ENCODE measurements around the gene ZNG1A.
"Not testable (repeated sequence)": the region's sequence is repeated elsewhere in the genome, so short reads cannot be mapped to it uniquely, and the experiment has no call there.

The ZNG1A gene

GRCh38 chr9:93909-94308 lies 84.9 kb downstream of the ZNG1A start:
- DNase-seq = not testable (repeated sequence)

- not testable (repeated sequence) for DNase-seq
These were observed 88.0 kb downstream of the ZNG1A start for GRCh38 chr9:90851-91250.

GRCh38 chr9:88396-89037 lies 90.3 kb downstream of the ZNG1A start:
- DNase-seq = not testable (repeated sequence)

GRCh38 chr9:87860-88259 lies 91.0 kb downstream of the ZNG1A start:
- DNase-seq = not testable (repeated sequence)

GRCh38 chr9:87105-87504 lies 91.8 kb downstream of the ZNG1A start:
- DNase-seq = not testable (repeated sequence)

- not testable (repeated sequence) for DNase-seq
These were observed 92.2 kb downstream of the ZNG1A start for GRCh38 chr9:86697-87096.

GRCh38 chr9:82932-83689 lies 95.7 kb downstream of the ZNG1A start:
- not testable (repeated sequence) for DNase-seq

GRCh38 chr9:78333-78732 lies 100.5 kb downstream of the ZNG1A start:
- not testable (repeated sequence) for DNase-seq

- not testable (repeated sequence) for DNase-seq
These were observed 102.5 kb downstream of the ZNG1A start for GRCh38 chr9:76389-76788.

GRCh38 chr9:73900-74525 lies 104.8 kb downstream of the ZNG1A start:
- DNase-seq = not testable (repeated sequence)

GRCh38 chr9:73076-73899 lies 105.6 kb downstream of the ZNG1A start:
- not testable (repeated sequence) for DNase-seq
